A549 (cell line): Measurements from ENCODE around the gene DMRT1. TPM values are rescaled to one million over a fixed set of nuclear protein-coding genes. Genes with fewer than 3 reads are reported as not detected.

Experiments used
- ATAC-seq, 2 experiments: fragments of 200-7000 bp in 1 of 2; fragments of >200 bp in 1 of 2; cut with Nextera tagmentation in 1 of 2; cut with Tn5 transposase in 1 of 2; 3 replicates each; pipeline versions ENCODE4 v1.8.0 to v1.9.1; 2018 to 2020; ENCODE audit warnings: mild to moderate bottlenecking in 1 of 2, moderate library complexity in 1 of 2
- CTCF ChIA-PET: fragments of 300-600 bp; sonication (Branson Sonifier 250); formaldehyde crosslinking; extraction: SDS; loops from one replicate; lab custom pipeline; 2021; ENCODE audit warnings: antibody characterized with exemption, inconsistent platforms; lab: Yijun Ruan, JAX
- POLR2A ChIA-PET: fragments of 350-600 bp; formaldehyde crosslinking; extraction: SDS; loops from one replicate; lab custom pipeline; 2021; ENCODE audit warnings: antibody characterized with exemption, inconsistent platforms; lab: Yijun Ruan, JAX
- DNase-seq, 2 experiments: peaks; one replicate each; pipeline versions ENCODE4 v3.0.0 to v3.0.0-alpha.2; 2011 to 2016; ENCODE audit warnings: low read depth in 1 of 2, low spot score in 1 of 2
- FAIRE-seq: peaks from 2 replicates; lab custom pipeline; 2011; peaks lifted over from hg19 to GRCh38; lab: Jason Lieb, UNC
- H3K27ac ChIP-seq, 2 experiments: fragments of >200 bp; sonication (Bioruptor Twin); formaldehyde crosslinking; 3 replicates each; pipeline ENCODE4 v1.5.1; 2016 to 2017
- H3K4me1 ChIP-seq: fragments of >200 bp; sonication (Bioruptor Twin); formaldehyde crosslinking; 3 replicates; pipeline ENCODE4 v1.6.1; 2016
- H3K4me2 ChIP-seq: fragments of >200 bp; sonication (Bioruptor Twin); formaldehyde crosslinking; 3 replicates; pipeline ENCODE4 v1.6.1; 2016
- H3K4me3 ChIP-seq: fragments of >200 bp; sonication (Bioruptor Twin); formaldehyde crosslinking; 3 replicates; pipeline ENCODE4 v1.5.1; 2016
- H3K9me3 ChIP-seq: fragments of >200 bp; sonication (Bioruptor Twin); formaldehyde crosslinking; 3 replicates; pipeline ENCODE4 v1.6.1; 2016
- ATOH8 ChIP-seq: fragments of 250-450 bp; sonication (Bioruptor Pico); IDR thresholded peaks from 2 replicates; pipeline ENCODE4 v1.5.0; 2020; ENCODE audit warnings: low read depth, mild to moderate bottlenecking, moderate library complexity
- CBX8 ChIP-seq: fragments of 200-600 bp; sonication (generic); IDR thresholded peaks from 2 replicates; pipeline ENCODE4 v1.6.1; 2016
- CEBPB ChIP-seq, 2 experiments: fragments of >200 bp in 1 of 2; sonication (Bioruptor Twin) in 1 of 2; formaldehyde crosslinking in 1 of 2; IDR thresholded peaks; 2 replicates each; pipeline ENCODE4 v1.6.1; 2012 to 2016
- CHD4 ChIP-seq: fragments of 200-600 bp; sonication (generic); IDR thresholded peaks from 2 replicates; pipeline ENCODE4 v1.6.1; 2016; ENCODE audit warnings: antibody characterized with exemption, mild to moderate bottlenecking, borderline replicate concordance
- CTCF ChIP-seq: fragments of >200 bp; sonication (Bioruptor Twin); formaldehyde crosslinking; IDR thresholded peaks from 3 replicates; pipeline ENCODE4 v1.5.1; 2016
- E2F6 ChIP-seq: IDR thresholded peaks from 2 replicates; pipeline ENCODE4 v1.6.1; 2012; ENCODE audit warnings: low read depth, borderline replicate concordance
- EHF ChIP-seq: fragments of 250-450 bp; sonication (Bioruptor Pico); IDR thresholded peaks from 2 replicates; pipeline ENCODE4 v1.5.0; 2020; ENCODE audit warnings: mild to moderate bottlenecking
- EP300 ChIP-seq, 2 experiments: fragments of >200 bp; sonication (Bioruptor Twin); formaldehyde crosslinking; IDR thresholded peaks; 2 replicates in 1 of 2; 3 replicates in 1 of 2; pipeline ENCODE4 v1.6.1; 2016 to 2017
- FOSB ChIP-seq: fragments of 250-450 bp; sonication (Bioruptor Pico); IDR thresholded peaks from 2 replicates; pipeline ENCODE4 v1.5.0; 2020; ENCODE audit warnings: mild to moderate bottlenecking, moderate library complexity
- FOSL2 ChIP-seq, 2 experiments: fragments of 450-650 bp in 1 of 2; fragments of >200 bp in 1 of 2; sonication (Bioruptor Twin) in 1 of 2; formaldehyde crosslinking; IDR thresholded peaks; 2 replicates each; pipeline versions ENCODE4 v1.5.0 to v1.6.1; 2016 to 2020; ENCODE audit warnings: mild to moderate bottlenecking in 1 of 2, moderate library complexity in 1 of 2
- GATA3 ChIP-seq: IDR thresholded peaks from 2 replicates; pipeline ENCODE4 v1.6.1; 2012; ENCODE audit warnings: borderline replicate concordance
- HMGXB4 ChIP-seq: fragments of 250-450 bp; sonication (Bioruptor Pico); IDR thresholded peaks from 2 replicates; pipeline ENCODE4 v1.5.0; 2021; ENCODE audit warnings: mild to moderate bottlenecking, moderate library complexity, borderline replicate concordance
- HOXA7 ChIP-seq: fragments of 250-450 bp; sonication (Bioruptor Pico); IDR thresholded peaks from 2 replicates; pipeline ENCODE4 v1.5.0; 2020; ENCODE audit warnings: mild to moderate bottlenecking, moderate library complexity
- JUNB ChIP-seq: fragments of >200 bp; sonication (Bioruptor Twin); formaldehyde crosslinking; IDR thresholded peaks from 2 replicates; pipeline ENCODE4 v1.6.1; 2016
- NPAS2 ChIP-seq: fragments of 250-450 bp; sonication (Bioruptor Pico); IDR thresholded peaks from 2 replicates; pipeline ENCODE4 v1.8.0; 2022; ENCODE audit warnings: mild to moderate bottlenecking, moderate library complexity, borderline replicate concordance
- PHF8 ChIP-seq: fragments of 200-600 bp; sonication (generic); IDR thresholded peaks from 2 replicates; pipeline ENCODE4 v1.6.1; 2016; ENCODE audit warnings: low read depth, mild to moderate bottlenecking, antibody characterized with exemption, moderate library complexity, borderline replicate concordance
- POLR2A ChIP-seq: IDR thresholded peaks from 2 replicates; pipeline ENCODE4 v1.6.1; 2012; ENCODE audit warnings: mild to moderate bottlenecking, low read length
- RFX5 ChIP-seq: fragments of 450-650 bp; IDR thresholded peaks from 2 replicates; pipeline ENCODE4 v1.7.1; 2014; ENCODE audit warnings: antibody characterized with exemption, mild to moderate bottlenecking, moderate library complexity
- RNF2 ChIP-seq: fragments of 200-600 bp; sonication (generic); IDR thresholded peaks from 2 replicates; pipeline ENCODE4 v1.6.1; 2016; ENCODE audit warnings: low read depth, mild to moderate bottlenecking, antibody characterized with exemption, moderate library complexity, borderline replicate concordance
- SREBF2 ChIP-seq: fragments of 450-650 bp; IDR thresholded peaks from 2 replicates; pipeline ENCODE4 v1.6.1; 2014; ENCODE audit warnings: mild to moderate bottlenecking, moderate library complexity
- TFCP2L1 ChIP-seq: fragments of 250-450 bp; sonication (Bioruptor Pico); IDR thresholded peaks from 2 replicates; pipeline ENCODE4 v1.5.0; 2021; ENCODE audit warnings: mild to moderate bottlenecking
- WGBS: methylation state at CpG from one replicate; pipeline ENCODE4 v1.1.6; 2017; ENCODE audit errors: missing lambda C conversion rate; 5-methylcytosine and 5-hydroxymethylcytosine counted together
- polyA plus RNA-seq, 4 experiments: library from polyadenylated mRNA; depleted of rRNA in 3 of 4; stranded (reverse); fragments of >200 nt; fragmentation: RNase III in 1 of 4; extraction: RNeasy Plus Mini Kit Qiagen cat#74134 plus additional on column Dnase treatment in 1 of 4; gene quantifications; 2 replicates in 3 of 4; 3 replicates in 1 of 4; pipeline ENCODE4 v1.2.3, GENCODE V29; 2011 to 2017

Gene DMRT1
- polyA plus RNA-seq, 2 of the 4 experiments (the other 2 are of a cell fraction): not detected

- peak in 1 of 2 experiments; percentile 30 for DNase-seq
- H3K27ac ChIP-seq: no peak within 1 kb of the TSS
- ChIA-PET POLR2A (no interaction called here), CTCF (interaction anchor here (0.6 to 1.7 kb wide), 3 partner anchors 29 to 63 kb away, joined by 4 to 5 read pairs (median 4); no protein-coding TSS in a partner anchor)
- H3K4me1 ChIP-seq: peaks cover 4% of the 10 kb centered on the region; the same call in 1 of the 3 replicates
- peak; percentile 62 to 82 for ATAC-seq
- peak within 1 kb of the TSS; percentile 42 for H3K4me3 ChIP-seq
- no peak for FAIRE-seq
- WGBS: 3% methylated on average over 36 of the region's 70 CpGs
- peak within 1 kb of the TSS; percentile 87 for H3K4me2 ChIP-seq
- TF ChIP-seq POLR2A: no peak
- TF ChIP-seq EP300 (IDR thresholded peaks at IDR 0.05): no peak
- no peak for TF ChIP-seq HOXA7 (CRISPR knock-in tag)
- no peak for TF ChIP-seq E2F6
- TF ChIP-seq PHF8: no peak
- no peak for TF ChIP-seq JUNB
- TF ChIP-seq CBX8: no peak
- no peak for TF ChIP-seq RNF2
- no peak for TF ChIP-seq FOSL2 (IDR thresholded peaks at IDR 0.05)
- no peak for TF ChIP-seq FOSL2 (CRISPR knock-in tag; IDR thresholded peaks at IDR 0.05)
- no peak for TF ChIP-seq TFCP2L1
- H3K9me3 ChIP-seq: peaks cover 2% of the 10 kb centered on the region; the same call in 1 of the 3 replicates
Observed at GRCh38 chr9:976258-976942, 134.9 kb downstream of the DMRT1 start, which contains the start of gene DMRT3. DMRT3 (plus strand) TSS chr9:976655; CDS start chr9:977002, 347 bp downstream.

GRCh38 chr9:976943-977837, 135.7 kb downstream of the DMRT1 start:
- H3K4me3 ChIP-seq: peak overlapping the region; percentile 42
- CTCF ChIA-PET: interaction anchor here (1.3 to 2.3 kb wide), 6 partner anchors 20 to 50 kb away, joined by 3 to 7 read pairs (median 4); no protein-coding TSS in a partner anchor
- FAIRE-seq: no peak
- TF ChIP-seq SREBF2 (no peak), CTCF (peak; percentile 16; the same call in 1 of the 3 replicates)
- peak overlapping the region; percentile 87 for H3K4me2 ChIP-seq
- H3K27ac ChIP-seq: no peak overlapping the region
- peaks cover 4% of the 10 kb centered on the region; the same call in 1 of the 3 replicates for H3K4me1 ChIP-seq
- peak in 1 of 2 experiments; percentile 75; a peak in 4 of 6 replicates for ATAC-seq
- POLR2A ChIA-PET: no interaction called here
- DNase-seq: peak in 1 of 2 experiments; percentile 37
- no peaks in the 10 kb centered on the region for H3K9me3 ChIP-seq
- WGBS: 46% methylated on average over 22 of the region's 92 CpGs

- 62% methylated on average over 19 of the region's 19 CpGs for WGBS
- DNase-seq: no peak
- H3K4me2 ChIP-seq: no peak overlapping the region
- ChIA-PET POLR2A (no interaction called here), CTCF (interaction anchor here (0.8 to 2.4 kb wide), 6 partner anchors 19 to 85 kb away, joined by 3 to 10 read pairs (median 4); no protein-coding TSS in a partner anchor)
- ATAC-seq: no peak
- no peaks in the 10 kb centered on the region for H3K9me3 ChIP-seq
- H3K4me3 ChIP-seq: no peak overlapping the region
- peaks cover 4% of the 10 kb centered on the region; the same call in 1 of the 3 replicates for H3K4me1 ChIP-seq
- FAIRE-seq: no peak
- H3K27ac ChIP-seq: no peak overlapping the region
- TF ChIP-seq RFX5: no peak
- TF ChIP-seq CHD4: no peak
- no peak for TF ChIP-seq NPAS2 (CRISPR knock-in tag)
- no peak for TF ChIP-seq CEBPB (IDR thresholded peaks at IDR 0.05)
- TF ChIP-seq ATOH8 (CRISPR knock-in tag): no peak
- TF ChIP-seq PHF8: no peak
- no peak for TF ChIP-seq EHF (CRISPR knock-in tag)
- TF ChIP-seq FOSB (CRISPR knock-in tag): no peak
- no peak for TF ChIP-seq GATA3
- TF ChIP-seq HMGXB4 (CRISPR knock-in tag): no peak
Observed at GRCh38 chr9:977838-978830, 136.6 kb downstream of the DMRT1 start.
